NCI-H82 treated with DMSO at 0.1 percent for 48 hours (cell line): Measurements from ENCODE around the gene LAD1.

Source experiments
- DNase-seq: peaks from one replicate; lab custom pipeline; 2025; ENCODE audit not compliant: unreplicated experiment; lab: John Stamatoyannopoulos, UW

The LAD1 gene, protein sequence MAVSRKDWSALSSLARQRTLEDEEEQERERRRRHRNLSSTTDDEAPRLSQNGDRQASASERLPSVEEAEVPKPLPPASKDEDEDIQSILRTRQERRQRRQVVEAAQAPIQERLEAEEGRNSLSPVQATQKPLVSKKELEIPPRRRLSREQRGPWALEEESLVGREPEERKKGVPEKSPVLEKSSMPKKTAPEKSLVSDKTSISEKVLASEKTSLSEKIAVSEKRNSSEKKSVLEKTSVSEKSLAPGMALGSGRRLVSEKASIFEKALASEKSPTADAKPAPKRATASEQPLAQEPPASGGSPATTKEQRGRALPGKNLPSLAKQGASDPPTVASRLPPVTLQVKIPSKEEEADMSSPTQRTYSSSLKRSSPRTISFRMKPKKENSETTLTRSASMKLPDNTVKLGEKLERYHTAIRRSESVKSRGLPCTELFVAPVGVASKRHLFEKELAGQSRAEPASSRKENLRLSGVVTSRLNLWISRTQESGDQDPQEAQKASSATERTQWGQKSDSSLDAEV

DNA sequence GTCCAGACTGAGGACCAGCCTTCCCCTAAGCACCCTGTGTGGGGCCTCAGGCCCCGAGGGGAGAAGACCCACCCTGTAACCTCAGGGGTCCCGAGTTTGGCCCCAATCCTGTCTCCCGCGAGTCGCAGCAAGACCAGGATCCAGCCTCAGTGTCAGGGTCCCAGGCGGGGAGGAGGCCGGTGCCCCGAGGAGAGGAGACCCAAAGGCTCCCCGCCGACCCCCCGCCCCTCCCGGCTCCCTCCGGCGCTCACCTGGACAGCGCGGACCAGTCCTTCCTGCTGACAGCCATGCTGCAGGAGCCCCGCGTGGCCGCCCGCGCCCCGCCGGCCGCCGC, at the start of gene LAD1:
Gene LAD1, minus strand, starts transcription at position 307 of the 334 bp plus-strand sequence. Its CDS starts 18 bp downstream, at position 289.
- DNase-seq: no peak

DNA sequence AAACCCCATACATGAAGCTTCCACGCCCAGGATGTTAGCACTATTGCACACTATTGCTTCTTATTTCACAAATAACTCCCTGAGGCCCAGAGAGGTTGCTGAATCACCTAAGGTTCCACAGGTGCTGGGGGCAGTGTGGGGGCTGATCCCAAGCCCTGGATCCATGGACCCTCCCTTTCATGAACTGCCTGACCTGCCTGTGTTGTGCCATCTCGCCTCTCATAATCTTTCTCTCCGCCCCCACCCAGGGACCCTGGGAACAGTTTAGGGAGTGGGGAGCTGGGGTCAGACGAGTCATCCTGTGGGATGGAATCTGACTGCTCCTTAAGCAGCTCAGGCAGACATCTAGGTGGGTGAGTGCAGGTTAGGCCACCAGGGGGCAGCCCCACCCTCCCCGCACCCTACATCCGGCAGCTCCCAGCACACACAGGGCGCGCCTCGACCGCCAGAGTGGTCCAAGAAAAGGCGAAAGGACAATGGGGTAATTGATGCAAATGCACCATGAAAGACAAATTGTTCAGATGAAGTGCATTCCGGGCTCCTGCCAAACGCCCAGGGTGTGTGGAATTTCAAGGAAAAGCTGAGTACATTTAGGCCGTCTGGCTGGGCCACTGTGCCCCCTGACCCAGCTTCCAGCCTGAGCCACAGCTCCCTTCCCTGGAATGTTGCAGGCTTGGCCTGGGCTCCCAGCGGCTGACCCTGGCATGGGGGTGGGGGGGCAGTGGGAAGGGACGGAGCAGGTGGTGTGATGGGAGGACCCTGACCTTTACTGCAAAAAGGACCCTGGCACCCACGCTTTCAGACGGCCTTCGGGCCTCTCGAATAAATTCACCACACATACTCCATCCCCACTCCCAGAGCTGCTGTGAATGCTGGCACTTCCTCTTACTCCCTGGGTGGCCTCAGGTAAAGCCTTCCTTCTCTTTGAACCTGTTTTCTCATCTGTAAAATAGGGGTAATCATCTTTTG, 49.1 kb upstream of the LAD1 start:
- peak; percentile 56 for DNase-seq

GRCh38 chr1:201445310-201445709, 46.2 kb upstream of the LAD1 start:
- no peak for DNase-seq

- no peak for DNase-seq
These were observed 45.7 kb upstream of the LAD1 start for GRCh38 chr1:201444792-201445191.

DNA sequence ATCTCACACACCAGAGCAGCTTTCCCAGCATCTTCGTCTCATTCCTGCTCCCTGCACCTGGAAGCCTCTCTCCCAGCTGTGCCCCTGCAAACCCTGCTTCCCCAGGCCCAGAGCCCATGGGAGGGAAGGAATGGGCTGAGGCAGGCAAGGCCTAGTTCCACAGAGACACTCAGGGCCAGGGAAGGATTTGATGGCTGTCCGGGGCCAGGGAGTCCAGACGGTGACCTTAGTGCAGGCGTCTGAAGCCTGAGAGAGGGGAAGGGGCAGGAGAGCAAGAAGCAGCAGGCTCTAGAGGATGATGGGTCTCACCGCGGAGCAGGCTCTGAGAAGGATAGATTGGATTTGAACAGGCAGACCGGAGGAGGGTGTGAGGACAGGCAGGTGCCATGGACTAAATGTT, 44.6 kb upstream of the LAD1 start:
- DNase-seq: no peak

DNA sequence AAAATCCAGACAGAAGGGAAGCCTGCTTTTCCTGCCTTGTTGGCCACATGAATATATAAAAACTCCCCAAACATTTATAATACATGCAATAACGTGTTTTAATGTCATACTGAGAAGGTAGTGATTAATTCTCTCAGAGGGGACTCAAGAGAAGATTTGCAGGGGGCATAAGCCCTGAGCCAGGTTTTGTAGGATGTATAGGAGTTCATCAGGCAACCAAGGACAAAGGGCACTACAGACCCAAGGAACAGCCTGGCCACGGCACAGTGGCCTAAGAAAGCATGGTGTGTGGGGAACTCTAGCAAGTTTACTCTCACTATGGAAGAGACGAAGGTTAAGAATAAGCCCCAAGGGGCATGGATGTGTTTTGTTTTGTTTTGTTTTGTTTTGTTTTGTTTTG, 37.8 kb upstream of the LAD1 start:
- no peak for DNase-seq

DNA sequence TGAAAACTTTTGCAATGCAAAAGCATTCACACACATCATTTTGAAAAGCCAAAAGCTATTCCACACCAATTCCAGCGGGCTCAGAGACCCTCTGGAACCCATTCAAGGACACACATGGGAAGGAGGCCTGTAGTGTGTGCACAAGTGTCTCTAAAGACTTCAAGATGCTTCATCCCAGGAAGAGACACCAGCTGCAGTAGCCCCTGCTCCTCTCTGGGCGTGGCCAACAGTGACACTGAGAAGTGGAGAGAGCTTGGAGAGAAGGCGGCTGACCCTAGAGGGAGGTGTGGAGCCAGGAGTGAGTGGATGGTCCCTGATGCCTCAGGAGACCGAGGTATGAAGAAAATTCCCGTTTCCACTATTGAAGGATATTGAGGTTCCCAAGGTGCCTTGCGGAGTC, 37.3 kb upstream of the LAD1 start:
- peak; percentile 61 for DNase-seq

- DNase-seq: no peak
These were observed 35.1 kb upstream of the LAD1 start for GRCh38 chr1:201434266-201434665.

DNA sequence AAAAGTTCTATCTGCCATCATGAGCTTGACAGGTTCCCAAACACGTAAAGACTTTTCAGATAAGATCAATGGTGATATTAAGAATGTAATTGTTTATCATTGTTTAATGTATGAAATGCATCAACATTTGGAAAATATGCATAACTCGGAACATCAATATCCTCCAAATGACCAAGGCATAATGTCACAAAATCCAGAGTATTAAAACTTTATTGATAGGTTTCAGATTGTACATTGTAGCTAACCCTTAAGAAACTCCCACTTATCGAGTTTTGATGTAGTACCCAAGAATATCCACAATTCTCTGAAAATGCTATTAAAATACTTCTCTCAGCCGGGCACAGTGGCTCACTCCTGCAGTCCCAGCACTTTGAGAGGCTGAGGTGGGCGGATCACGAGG, 34.5 kb upstream of the LAD1 start:
- no peak for DNase-seq

GRCh38 chr1:201430776-201431175, 31.7 kb upstream of the LAD1 start:
- DNase-seq: no peak

DNA sequence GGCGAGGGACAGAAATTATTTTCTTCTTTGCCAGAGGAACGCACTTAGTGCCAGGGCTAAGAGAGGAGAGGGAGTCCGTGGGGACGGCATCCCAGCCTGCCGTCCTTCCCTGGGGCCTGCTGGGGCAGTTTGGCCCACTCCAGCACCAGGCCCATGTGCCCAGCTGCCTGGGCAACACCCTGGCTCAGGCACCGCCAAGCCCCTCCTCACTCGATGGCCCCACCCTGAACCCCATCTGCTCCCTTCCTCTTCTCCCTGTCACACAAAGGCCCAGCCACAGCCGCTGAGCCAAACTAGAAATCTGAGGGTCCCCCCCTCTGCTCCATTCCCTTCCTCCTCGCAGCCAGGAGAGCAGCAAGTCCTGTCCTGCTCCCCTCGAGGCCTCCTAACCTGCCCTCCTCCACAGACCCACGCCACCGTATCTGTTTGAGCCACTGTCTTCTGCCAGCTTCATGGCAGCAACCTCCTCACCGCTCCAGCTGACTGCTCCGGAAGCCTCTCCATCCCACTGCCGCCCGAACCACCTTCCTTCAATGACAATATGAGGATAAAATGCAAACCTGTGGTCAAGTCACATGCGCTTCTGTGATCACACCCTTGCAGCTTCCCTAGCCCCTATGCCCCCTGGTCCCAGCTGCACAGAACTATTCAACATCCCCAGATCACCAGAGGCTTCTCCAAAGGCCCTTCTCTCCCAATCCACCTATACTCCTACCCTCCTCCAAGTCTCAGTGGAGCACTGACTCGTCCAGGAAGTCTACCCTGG, 30.8 kb upstream of the LAD1 start:
- no peak for DNase-seq

DNA sequence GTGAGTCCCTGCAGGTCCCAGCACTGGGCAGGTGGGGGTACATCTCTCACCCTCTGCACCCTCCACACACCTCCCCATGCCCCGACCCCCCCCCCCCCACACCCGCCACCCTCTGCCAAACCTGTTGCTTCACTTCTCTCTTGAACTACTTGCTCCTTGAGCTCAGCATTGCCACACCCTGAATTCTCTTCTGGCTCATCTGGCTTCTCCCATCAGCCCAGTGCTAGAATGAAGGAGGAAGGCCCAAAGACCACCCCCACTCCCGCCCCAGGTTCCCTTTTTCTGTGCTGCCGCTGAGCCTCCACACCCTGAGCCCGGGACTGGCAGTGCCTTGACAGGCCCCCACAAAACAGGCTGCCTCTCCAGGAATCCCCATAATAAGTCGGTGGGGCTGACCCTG, 28.8 kb upstream of the LAD1 start:
- no peak for DNase-seq

DNA sequence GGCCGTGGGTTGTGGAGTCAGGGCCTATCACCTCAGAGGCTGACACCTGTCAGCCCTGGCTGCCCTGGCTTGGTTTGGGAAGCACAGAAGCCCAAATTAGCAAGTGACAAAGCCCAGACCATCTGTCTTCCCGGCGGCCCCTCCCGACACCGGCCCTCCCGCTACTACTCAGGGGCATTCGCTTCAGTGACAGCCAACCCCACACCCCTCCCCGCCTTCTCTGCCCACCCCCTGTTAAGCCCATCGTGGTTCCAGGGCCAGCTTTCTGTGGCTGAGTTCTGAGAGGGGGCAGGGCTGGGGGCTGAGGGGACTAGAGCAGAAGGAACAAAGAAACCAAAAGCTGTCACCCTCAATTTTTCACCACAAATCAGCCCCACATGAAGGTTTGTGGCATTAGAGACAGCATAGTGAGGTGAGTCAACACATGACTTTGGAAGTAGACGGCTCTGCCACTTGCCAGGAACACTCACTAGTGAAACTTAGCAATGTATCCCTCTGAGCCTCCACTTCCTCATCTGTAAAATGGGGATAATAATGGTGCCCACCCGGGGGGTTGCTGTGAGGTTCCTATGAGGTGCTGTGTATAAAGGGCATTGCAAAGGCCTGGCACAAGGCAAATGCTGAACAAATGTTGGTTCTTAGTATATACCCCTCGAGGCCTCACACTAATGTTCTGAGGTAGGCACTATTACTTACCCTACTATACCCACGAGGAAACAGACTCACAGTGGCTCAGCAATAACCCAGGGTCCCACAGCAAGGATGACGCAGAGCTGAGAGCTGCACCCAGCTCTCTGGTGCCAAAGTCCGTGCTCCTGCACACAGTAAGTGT, 27.6 kb upstream of the LAD1 start:
- peak; percentile 94 for DNase-seq

GRCh38 chr1:201424146-201424545, 25.0 kb upstream of the LAD1 start:
- peak; percentile 97 for DNase-seq

GRCh38 chr1:201423655-201424054, 24.5 kb upstream of the LAD1 start:
- DNase-seq: no peak

DNA sequence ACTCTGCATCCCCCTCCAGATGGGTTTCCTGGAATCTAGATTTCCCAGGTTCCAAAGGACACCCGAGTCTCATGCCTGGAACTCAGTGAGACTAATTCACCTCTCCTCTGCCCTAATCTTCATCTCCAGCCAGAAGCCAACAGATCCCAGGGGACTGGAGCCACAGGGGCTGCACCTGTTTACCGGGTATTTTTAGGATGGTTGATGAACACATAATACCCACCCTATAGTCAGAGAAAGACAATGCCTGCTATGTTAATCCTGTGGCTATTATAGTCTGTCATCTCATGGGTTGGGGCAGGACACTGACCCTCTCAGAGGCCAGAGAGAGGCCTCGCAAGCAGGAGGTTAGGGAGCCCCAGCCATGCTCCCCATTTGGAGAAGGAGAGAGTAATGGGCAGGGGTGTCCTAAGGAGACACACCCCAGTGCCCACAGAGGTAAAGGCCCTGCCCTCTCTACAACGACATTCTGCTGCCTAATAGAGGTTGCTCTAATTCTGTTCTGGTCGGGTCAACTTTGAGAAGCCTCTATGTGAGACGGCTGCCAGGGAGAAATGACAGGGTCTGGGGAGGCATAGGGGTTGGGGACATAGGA, 23.4 kb upstream of the LAD1 start:
- DNase-seq: peak; percentile 62

DNA sequence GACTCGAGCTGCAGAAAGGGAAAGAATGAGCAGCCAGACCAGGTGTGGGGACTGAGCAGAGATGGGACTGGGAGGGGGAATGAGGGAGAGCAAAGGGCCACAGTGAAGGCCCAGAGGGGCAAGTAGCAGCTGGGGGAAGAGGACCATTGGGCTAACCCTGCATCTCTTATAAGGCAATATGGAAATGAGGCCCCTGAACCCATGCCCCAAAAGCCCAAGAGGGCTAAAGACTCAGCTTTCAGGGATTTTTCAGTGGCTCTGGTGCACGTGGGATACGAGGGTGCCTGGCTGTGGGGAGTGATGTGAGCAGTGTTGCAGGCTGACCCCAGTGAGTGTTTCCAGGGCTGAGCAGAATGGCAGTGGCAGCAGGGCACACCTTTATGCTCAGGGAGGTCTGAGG, 22.9 kb upstream of the LAD1 start:
- no peak for DNase-seq

DNA sequence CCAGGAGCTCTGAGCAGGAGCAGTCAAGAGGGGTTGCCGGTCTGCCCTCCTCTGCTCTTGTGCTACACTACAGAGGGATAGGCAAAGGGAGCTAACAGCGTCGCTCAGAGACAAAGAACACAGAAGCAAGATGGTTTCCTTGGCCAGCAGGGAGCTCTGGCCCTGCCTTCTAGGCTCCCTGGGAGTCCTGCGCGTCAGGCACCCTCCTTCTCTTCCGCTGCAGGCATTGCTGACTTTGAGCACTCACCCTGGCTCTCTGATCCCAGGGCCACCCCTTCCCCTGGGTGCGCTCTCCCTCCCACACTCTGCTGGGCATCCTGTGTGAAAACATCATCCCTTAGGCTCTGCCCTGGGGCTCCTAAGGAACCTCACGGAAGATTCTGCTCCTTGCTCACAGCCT, 21.9 kb upstream of the LAD1 start:
- no peak for DNase-seq

DNA sequence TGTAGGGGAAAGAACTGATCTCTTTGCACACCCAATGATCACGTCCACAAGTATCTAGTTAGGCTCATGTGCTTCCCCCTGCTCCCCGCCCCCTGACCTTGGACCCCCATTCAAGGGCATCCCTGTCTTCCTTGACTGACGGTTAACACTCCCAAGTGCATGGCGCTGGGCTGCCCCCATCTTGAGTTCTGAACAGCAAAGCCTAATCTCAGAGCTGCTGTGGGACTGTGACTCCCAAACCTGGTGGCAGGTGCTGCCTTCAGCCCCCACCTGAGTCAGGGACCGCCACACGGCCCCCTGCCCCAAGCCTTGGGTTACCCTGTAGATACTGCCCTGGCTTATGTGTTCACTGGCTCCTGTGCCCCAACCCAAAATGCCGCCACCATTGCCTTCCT, 21.5 kb upstream of the LAD1 start:
- no peak for DNase-seq
